NOMO-1 treated with DMSO at 0.1 percent for 48 hours (cell line): ENCODE results near the gene BCAN.

Source experiments
- DNase-seq: peaks from one replicate; lab custom pipeline; 2025; ENCODE audit not compliant: unreplicated experiment; lab: John Stamatoyannopoulos, UW

Gene BCAN

DNA sequence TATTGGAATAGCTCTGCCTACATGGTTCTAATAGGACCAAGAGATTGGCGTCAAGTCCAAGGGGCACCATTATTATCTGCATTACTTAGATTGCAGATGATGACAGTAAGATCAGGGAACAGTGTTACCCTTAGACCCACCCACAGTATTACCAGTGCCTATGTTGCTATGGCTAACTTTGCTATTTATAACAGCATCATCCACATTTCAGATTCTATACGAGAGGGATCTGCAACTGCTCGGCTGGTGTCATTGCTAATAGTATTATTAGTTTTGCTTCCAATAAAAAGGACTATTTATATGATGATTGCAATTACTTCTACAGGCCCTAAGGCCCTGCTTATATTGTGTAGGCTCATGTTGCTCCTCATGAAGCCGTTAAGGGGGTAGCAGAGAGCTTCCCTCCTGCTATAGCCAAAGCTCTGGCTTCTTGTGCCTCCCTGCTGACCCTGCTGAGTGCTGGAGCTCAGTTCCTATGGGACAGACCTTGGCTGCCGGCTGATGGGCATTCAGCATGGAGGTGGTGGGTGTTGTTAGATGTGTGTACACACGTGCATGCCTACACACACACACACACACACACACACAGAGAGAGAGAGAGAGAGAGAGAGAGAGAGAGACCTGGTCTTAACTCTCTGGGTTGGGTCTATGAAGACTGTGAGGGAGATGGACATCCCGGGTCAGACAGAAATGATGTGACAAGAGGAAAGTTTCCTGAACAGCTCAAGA, 1.3 kb downstream of the BCAN start:
- DNase-seq, result no peak

DNA sequence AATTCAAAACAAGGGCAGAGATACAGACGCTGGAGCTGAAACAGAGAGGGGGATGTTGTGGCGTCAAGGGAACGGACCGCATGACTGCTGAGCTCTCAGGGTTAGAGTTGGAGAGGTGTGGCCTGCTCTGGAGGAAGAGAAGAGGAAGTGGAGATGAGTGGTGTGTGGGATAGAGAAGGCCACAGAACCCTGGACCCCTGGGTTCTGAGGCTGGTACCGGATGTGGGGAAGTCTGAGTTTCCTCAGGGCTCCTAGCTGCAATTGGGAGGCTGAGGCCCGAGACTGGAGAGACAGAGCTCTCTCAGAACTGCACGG, 1.8 kb downstream of the BCAN start:
- DNase-seq, result peak; percentile 67

DNA sequence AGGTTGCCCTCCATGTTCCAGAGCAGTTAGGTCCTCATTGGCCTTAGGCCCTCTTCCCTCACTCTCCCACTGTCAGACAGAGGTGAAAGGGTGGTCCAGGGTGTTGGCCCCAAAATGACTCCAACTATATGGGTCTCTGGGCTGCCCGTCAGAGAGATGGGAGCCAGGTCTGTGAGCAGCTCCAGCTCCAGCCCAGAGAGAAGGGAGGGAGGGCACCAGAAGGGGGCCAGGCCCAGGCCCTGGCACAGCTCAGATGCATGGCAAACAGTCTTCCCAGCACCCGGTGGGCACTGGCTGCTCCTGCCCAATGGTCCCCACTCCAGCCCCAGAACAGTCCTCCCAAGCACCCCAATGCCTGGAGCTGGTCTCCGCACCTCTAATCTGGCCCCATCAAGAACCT, 2.2 kb downstream of the BCAN start:
- no peak for DNase-seq

DNA sequence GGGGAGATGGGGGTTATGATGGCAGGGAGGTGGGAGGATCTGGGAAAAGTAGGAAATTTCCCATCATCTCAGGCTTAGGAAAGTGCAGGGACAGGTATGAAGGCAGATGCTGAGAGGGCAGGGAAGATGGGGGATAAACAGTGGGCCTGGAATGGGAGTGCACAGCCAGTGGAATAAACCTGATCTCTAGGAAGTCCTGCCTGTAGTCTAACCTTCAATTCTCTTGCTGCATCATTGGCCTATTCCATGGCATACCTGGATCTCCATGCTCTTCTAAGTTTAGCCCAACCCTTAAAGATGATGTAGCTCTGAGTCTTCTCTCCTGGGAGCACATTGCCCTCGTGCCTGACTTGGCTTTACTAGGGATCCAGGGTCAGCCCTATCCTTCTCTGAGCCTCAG, 2.7 kb downstream of the BCAN start:
- no peak for DNase-seq

DNA sequence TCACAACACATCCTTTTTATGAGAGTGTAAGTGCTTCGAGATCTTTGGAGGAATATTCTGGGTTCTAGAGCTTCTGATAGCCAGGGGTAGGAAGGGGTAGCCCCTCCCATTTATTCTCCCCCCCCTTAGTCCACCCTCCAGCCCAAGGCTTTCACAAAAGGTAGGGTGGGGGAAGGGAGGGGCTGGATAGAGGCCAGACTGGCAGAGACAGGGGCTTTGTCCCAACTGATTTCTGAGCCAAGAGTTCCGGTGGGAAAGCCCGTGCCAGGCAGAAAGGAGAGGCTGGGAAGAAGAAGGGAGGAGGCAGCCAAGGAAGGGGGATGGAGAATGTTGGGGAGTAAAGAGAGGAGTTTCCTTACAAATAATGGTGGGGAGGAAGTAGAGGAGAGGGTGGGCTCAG, 3.1 kb downstream of the BCAN start:
- DNase-seq, result no peak

DNA sequence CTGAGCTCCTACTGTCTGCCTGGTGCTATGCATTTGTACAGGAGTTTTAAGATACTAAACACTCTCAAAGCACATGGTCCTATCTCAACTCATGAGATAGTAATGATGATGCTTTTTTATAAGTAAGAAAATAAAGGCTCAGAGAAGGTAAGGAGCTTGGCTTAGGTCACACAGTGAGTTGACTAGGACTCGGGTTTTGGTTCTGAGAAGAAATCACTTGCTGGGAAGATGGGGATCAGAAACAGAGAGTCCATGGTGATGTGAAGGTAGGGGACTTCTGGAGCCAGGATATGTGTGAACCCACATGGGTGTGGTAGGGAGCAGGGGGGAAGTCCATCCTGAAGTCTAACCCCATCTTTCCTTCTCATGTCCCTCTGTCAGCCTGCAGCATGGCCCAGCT, 3.7 kb downstream of the BCAN start:
- no peak for DNase-seq

DNA sequence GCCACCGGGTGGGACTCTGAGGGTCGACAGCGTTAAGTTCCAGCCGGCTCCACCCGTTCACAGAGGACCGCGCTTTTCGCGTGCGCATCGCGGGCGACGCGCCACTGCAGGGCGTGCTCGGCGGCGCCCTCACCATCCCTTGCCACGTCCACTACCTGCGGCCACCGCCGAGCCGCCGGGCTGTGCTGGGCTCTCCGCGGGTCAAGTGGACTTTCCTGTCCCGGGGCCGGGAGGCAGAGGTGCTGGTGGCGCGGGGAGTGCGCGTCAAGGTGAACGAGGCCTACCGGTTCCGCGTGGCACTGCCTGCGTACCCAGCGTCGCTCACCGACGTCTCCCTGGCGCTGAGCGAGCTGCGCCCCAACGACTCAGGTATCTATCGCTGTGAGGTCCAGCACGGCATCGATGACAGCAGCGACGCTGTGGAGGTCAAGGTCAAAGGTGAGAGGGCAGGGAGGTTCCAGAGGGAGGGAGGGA, 4.9 kb downstream of the BCAN start:
- DNase-seq, result no peak

DNA sequence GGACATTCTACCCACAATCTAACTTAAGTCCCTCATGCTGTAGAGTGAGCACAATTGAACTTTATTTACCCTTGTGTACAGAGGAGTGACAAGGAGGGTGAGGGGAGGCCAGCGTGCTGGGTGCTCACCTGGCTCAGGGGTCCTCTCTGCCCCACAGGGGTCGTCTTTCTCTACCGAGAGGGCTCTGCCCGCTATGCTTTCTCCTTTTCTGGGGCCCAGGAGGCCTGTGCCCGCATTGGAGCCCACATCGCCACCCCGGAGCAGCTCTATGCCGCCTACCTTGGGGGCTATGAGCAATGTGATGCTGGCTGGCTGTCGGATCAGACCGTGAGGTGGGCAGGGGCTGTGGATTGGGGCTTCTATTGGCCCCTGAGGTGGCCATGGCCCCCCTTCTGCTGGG, 5.4 kb downstream of the BCAN start:
- DNase-seq, result no peak

DNA sequence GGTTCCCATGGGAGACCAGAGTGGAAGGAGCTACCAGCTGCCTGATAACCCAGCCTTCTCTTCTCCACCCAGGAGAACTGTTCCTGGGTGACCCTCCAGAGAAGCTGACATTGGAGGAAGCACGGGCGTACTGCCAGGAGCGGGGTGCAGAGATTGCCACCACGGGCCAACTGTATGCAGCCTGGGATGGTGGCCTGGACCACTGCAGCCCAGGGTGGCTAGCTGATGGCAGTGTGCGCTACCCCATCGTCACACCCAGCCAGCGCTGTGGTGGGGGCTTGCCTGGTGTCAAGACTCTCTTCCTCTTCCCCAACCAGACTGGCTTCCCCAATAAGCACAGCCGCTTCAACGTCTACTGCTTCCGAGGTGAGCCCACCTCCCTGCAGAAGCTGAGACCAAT, 6.6 kb downstream of the BCAN start:
- DNase-seq, result no peak

DNA sequence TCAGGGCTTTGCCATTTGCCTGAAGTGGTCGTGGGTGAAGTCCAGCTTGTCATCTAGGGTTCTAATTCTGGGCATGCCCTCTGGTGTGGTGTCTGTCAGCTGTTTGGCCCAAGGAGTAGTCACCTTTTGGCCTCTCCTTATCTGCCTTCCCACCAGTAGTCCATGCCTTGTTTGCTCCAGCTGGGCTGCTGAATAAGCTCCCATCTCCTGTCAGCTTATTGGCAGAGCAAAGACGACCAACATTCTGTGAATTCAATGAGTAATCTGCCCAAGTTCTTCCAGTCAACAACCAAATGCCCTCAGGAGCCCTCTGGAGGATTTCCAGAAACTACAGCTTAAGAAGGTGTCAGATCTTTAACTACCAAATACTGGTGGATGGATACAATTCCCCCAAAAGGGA, 7.0 kb downstream of the BCAN start:
- no peak for DNase-seq

DNA sequence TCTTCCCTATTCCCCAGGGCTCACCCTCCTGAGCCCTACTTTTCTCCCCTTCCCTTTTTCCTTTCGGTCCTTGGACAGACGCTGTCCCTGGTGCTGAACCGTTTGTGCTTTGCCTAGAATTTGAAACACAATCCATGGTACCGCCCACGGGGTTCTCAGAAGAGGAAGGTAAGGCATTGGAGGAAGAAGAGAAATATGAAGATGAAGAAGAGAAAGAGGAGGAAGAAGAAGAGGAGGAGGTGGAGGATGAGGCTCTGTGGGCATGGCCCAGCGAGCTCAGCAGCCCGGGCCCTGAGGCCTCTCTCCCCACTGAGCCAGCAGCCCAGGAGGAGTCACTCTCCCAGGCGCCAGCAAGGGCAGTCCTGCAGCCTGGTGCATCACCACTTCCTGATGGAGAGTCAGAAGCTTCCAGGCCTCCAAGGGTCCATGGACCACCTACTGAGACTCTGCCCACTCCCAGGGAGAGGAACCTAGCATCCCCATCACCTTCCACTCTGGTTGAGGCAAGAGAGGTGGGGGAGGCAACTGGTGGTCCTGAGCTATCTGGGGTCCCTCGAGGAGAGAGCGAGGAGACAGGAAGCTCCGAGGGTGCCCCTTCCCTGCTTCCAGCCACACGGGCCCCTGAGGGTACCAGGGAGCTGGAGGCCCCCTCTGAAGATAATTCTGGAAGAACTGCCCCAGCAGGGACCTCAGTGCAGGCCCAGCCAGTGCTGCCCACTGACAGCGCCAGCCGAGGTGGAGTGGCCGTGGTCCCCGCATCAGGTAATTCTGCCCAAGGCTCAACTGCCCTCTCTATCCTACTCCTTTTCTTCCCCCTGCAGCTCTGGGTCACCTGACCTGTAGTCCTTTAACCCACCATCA, 10.4 kb downstream of the BCAN start:
- DNase-seq, result peak; percentile 13

DNA sequence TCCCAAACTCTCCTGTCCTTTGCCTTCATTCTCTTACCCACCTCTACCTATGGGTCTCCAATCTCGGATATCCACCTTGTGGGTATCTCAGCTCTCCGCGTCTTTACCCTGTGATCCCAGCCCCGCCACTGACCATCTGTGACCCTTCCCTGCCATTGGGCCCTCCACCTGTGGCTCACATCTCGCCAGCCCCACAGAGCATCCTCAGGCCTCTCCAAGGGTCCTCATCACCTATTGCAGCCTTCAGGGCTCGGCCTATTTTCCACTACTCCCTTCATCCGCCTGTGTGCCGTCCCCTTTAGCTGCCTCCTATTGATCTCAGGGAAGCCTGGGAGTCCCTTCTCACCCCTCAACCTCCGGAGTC, 11.1 kb downstream of the BCAN start:
- DNase-seq, result no peak

DNA sequence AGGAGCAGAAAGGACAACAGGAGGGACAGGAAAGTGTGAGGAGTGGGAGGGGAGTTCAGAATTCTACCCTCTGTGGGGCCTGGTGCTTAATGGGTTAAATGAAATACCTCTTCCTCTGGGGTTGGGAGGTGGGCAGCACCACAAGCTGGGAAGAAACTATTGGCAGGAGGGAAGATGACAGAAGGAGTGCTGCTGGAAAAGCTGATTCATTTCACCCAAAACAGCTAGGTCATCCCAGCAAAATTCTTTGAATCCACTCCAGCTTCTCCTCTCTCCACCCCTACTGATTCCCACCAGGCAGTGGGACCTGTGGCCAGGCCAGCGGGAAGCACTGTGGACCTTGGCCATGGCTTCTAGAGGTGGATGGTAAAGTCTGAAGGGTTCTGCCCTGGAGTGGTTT, 12.8 kb downstream of the BCAN start:
- no peak for DNase-seq

DNA sequence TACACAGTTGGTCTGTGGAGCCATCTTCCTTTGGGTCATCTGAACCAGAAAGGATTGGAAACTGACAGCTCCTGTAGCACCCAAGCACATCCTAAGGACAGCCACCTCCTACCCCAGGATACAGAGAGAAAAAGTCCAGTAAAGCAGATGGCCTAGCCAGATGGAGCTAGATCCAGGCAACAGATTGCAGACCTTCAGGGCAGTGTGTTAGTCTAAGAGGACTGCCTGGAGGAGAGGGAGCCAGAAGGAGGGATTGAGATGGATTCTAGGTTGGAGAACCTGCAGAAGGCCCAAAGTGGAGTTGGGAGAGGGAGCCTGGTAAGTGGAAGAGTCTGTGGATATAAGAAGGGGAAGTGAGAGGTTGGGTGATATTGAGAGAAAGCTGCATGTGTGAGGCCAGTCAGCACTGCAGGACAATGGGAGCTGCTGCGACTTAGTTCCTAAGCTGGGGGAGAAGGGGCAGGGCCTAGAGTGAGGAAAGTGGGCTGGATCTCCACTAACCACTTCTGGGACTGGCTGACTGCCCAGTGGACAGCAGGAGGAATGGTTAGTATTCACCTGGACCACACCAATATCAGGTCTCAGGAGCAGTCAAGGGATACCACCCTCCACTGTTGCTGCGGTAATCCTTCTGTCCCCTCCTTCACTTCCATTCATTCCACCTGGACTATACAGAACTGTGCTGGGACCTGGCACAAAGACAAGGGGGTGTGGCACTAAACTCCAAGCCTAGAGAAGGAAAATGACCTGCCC, 13.4 kb downstream of the BCAN start:
- peak; percentile 10 for DNase-seq

DNA sequence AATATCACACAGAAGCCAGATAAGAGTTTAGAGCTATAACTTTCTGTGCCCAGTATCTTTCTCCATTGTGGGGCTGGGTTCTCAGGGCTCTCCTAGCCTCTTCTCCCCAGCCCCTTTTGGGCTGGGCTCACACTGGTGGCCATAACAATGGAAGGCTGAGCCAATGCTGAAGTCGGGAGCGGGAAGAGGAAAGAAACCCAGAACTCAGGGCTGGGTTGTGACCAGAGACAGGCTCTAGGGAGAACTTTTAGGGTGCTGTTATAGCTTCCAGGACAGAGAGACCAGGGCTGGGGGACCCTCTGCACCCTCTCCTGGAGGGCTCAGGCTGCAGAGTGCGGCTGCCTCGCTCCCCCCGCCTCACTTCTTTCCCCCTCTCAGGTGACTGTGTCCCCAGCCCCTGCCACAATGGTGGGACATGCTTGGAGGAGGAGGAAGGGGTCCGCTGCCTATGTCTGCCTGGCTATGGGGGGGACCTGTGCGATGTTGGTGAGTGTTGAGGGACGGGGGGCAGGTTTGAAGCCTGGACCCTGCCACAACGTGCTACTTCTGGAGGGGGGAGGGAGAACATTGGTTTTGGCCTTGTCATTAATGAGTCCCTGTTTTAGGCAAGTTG, 14.1 kb downstream of the BCAN start:
- no peak for DNase-seq

DNA sequence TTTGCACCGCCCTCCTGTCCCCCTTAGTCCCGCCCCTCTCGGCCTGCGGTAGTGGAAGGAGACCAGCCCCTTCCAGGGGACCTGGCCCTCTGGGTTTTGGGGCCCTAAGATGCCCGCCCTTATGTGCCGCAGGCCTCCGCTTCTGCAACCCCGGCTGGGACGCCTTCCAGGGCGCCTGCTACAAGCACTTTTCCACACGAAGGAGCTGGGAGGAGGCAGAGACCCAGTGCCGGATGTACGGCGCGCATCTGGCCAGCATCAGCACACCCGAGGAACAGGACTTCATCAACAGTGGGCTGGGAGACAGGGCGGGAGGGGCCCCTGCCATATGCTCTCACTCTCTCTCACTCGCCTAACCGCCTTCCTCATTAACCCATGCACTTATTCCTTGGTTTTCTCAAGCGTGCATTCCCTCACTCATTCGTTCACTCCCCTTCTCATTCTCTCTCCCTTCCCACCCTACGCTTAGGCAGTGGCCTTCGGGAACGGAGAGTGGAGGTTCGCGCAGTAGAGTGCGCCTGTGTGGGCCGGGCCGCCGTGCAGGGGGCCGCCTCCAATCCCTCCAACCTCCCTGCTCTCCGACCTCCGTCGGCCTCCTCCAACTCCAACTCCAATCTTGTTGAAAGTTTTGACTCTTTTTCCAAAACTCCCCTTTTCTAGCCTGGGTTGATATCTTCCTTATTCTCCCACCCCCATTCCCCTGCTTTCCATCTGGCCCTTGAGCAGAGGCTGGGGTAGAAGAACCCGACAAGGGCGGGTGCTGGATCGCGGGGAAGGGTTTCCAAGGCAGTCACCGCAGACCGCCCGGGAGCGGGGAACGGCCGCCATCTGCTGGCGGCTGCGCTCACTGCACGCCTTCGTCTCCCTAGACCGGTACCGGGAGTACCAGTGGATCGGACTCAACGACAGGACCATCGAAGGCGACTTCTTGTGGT, 15.2 kb downstream of the BCAN start:
- peak; percentile 8 for DNase-seq

DNA sequence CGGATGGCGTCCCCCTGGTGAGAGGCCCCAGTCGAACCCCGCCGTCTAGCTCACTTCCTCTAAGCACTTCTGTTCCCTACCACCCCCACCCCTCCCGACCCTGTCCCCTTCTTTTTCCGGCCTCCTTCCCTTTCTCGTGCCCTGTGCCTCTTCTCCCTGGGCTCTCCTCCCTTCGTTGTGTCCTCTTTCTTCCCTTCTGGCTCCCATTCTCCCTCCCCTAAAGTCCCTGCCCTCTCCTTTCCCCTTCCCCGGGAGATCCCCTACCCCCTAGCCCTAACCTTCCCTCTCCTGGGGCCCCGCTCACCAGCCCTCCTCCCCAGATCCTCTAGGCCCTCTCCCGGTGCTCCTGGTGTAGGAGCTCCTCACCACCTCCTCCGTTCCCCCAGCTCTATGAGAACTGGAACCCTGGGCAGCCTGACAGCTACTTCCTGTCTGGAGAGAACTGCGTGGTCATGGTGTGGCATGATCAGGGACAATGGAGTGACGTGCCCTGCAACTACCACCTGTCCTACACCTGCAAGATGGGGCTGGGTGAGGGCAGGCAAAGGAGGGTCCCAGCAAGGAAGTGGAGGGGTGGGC, 15.9 kb downstream of the BCAN start:
- no peak for DNase-seq

DNA sequence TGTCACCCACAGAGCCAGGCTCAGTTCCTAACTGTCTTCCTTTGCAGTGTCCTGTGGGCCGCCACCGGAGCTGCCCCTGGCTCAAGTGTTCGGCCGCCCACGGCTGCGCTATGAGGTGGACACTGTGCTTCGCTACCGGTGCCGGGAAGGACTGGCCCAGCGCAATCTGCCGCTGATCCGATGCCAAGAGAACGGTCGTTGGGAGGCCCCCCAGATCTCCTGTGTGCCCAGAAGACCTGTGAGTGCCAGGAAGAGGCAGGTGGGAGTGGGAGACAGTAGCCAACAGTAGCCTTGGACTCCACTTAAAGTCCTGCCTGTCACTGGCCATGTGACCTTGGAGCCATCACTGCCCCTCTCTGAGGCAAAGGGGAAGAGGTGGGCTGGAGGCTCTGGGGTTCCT, 16.6 kb downstream of the BCAN start:
- no peak for DNase-seq

DNA sequence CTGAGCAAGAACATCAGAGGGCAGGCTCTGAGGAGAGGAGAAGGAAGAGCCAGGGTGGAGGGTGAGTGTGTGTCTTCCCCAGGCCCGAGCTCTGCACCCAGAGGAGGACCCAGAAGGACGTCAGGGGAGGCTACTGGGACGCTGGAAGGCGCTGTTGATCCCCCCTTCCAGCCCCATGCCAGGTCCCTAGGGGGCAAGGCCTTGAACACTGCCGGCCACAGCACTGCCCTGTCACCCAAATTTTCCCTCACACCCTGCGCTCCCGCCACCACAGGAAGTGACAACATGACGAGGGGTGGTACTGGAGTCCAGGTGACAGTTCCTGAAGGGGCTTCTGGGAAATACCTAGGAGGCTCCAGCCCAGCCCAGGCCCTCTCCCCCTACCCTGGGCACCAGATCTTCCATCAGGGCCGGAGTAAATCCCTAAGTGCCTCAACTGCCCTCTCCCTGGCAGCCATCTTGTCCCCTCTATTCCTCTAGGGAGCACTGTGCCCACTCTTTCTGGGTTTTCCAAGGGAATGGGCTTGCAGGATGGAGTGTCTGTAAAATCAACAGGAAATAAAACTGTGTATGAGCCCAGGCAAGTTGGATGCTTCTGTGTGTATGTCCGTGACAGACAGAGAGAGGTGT, 17.1 kb downstream of the BCAN start:
- no peak for DNase-seq

DNA sequence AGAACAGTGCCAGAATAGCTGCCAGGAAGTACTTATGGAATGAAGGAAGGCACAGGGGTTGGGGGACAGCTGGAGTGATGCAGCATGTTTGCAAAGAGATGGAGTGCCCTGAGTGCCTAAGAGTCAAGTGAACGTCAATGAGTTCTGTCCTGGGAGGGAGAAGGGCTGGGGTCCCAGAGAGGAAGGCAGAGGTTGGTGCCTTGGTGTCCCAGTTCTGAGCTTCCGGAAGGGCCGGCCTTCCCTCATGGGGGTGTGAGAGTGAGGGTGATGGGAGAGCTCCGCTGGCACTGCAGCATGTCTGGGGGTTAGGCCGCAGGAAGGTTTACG, 17.7 kb downstream of the BCAN start:
- DNase-seq, result no peak
